ENCODE results near the gene GJB1. TPM values are rescaled to one million over a fixed set of nuclear protein-coding genes. Genes with fewer than 3 reads are reported as not detected.

Gene GJB1
- total and polyA plus RNA-seq, 2 donors (not counting 1 experiment from before 2014, with no cell fraction given): not detected

DNA sequence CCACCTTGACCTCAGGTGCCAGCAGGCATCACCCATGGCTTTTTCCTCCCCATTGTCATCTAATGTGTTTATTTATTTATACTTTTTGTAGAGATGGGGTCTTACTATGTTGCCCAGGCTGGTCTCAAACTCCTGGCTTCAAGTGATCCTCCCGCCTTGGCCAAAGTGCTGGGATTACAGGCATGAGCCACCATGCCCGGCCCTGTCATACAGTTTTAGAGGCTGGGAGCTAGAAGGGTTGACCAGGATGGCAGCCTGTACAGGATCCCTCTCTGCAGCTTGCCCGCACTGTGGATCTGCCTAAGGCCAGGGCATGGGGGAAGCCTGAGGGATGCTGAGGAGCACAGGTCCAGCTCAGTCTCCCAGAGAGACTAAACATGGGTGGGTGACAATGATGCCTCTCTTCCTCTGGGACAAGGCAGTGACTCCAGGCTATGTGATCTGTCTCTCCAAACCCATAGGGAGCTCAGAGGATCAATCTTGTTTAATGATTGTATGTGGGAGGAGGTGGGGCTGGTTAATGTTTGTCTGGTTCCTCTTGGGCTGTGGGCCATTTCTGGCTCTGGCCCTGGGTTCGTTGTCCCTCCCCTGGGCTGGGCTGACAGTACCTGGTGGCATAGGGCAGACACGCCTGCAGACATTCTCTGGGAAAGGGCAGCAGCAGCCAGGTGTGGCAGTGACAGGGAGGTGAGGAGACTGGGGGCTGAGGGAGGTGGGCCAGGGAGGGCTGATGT is 8.3 kb upstream of the GJB1 start:
- Histone ChIP-seq H3K4me3 (ENCODE audit: control extremely low read depth in 1 of 5, extremely low read depth in 1 of 5, insufficient read depth in 1 of 5, low read depth in 2 of 5, low read length in 4 of 5) (no peak overlapping the region), H3K9me3 (ENCODE audit: control extremely low read depth in 1 of 3, control insufficient read depth in 2 of 3, insufficient read depth in 1 of 3, low read length in 2 of 3) (no peaks in the 10 kb centered on the region), H3K27ac (ENCODE audit: low read length in 2 of 2) (no peak overlapping the region), H3K36me3 (replicated peaks in 1 of 2; ENCODE audit: control extremely low read depth in 1 of 2, control insufficient read depth in 1 of 2, extremely low read depth in 1 of 2, insufficient read depth in 2 of 2, low read length in 1 of 2) (no peaks in the 10 kb centered on the region), H3K4me1 (ENCODE audit: control insufficient read depth in 2 of 2, insufficient read depth in 2 of 2, low read length in 2 of 2) (no peaks in the 10 kb centered on the region), H3K79me2 (ENCODE audit: control insufficient read depth, insufficient read depth, low read length) (no peaks in the 10 kb centered on the region), H3K9ac (ENCODE audit: low read length) (no peak overlapping the region), H4K20me1 (ENCODE audit: control insufficient read depth, insufficient read depth, low read length, poor library complexity, severe bottlenecking) (no peaks in the 10 kb centered on the region), H3K27me3 (replicated peaks in 1 of 4; ENCODE audit: control extremely low read depth in 1 of 4, control insufficient read depth in 3 of 4, insufficient read depth in 4 of 4, low read length in 3 of 4) (no peaks in the 10 kb centered on the region), H3K4me2 (replicated peaks; ENCODE audit: low read depth, low read length, poor library complexity, severe bottlenecking) (no peak overlapping the region), H2AFZ (ENCODE audit: insufficient read depth, low read depth, low read length, poor library complexity, severe bottlenecking) (no peak overlapping the region)
- CTCF ChIA-PET: interaction anchor here (0.5 kb wide), 1 partner anchor 100 kb away, joined by 4 read pairs; no protein-coding TSS in a partner anchor
- intact Hi-C loops (cut with micrococcal nuclease): no loop called here
- DNase-seq: no peak
- Mint-ChIP-seq H3K9me3 (ENCODE audit: insufficient read depth) (no peaks in the 10 kb centered on the region), H3K4me3 (no peak overlapping the region), H3K4me1 (no peaks in the 10 kb centered on the region), H3K27me3 (peaks cover 12% of the 10 kb centered on the region), H3K27ac (no peak overlapping the region)
- 92% methylated on average over 2 of the region's 5 CpGs for WGBS (ENCODE audit: insufficient coverage)
- TF ChIP-seq, protein P1, sequence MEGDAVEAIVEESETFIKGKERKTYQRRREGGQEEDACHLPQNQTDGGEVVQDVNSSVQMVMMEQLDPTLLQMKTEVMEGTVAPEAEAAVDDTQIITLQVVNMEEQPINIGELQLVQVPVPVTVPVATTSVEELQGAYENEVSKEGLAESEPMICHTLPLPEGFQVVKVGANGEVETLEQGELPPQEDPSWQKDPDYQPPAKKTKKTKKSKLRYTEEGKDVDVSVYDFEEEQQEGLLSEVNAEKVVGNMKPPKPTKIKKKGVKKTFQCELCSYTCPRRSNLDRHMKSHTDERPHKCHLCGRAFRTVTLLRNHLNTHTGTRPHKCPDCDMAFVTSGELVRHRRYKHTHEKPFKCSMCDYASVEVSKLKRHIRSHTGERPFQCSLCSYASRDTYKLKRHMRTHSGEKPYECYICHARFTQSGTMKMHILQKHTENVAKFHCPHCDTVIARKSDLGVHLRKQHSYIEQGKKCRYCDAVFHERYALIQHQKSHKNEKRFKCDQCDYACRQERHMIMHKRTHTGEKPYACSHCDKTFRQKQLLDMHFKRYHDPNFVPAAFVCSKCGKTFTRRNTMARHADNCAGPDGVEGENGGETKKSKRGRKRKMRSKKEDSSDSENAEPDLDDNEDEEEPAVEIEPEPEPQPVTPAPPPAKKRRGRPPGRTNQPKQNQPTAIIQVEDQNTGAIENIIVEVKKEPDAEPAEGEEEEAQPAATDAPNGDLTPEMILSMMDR (IDR thresholded peaks at IDR 0.05): no peak
- no peak for TF ChIP-seq EZH2 (IDR thresholded peaks at IDR 0.05; ENCODE audit: borderline replicate concordance, insufficient read depth, low read depth, low read length, poor library complexity, severe bottlenecking)
- POLR2A ChIA-PET: no interaction called here
- no peak for ATAC-seq (ENCODE audit: low read depth)

DNA sequence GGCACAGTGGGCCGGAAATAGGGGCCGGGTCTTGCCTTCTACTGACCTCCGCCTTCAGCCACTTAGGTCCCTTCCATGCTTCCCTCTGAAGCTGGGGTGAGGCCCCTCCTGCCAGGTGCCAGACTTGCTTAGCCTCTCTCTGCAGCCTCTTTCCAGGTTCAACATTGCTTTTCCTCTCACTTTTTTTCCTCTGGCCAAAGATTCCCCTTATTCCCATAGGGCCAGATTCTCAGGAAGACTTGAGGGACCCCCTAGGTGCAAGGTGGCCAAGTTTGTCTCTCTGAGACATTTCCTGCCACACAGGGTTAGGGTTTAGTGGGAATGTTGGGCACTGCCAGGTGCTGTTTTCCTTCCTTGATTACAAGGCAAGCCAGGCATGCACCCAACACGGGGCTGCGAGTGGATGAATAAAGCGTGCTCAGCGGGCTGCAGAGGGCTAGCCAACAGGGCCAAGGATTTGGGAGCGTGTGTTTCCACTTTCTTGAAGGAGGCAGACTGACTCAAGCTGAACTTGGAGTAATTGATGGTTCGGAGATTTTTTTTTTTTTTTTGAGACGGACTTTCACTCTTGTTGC is 7.6 kb upstream of the GJB1 start:
- TF ChIP-seq, protein P1 (IDR thresholded peaks at IDR 0.05): no peak
- no peak for TF ChIP-seq EZH2 (IDR thresholded peaks at IDR 0.05; ENCODE audit: borderline replicate concordance, insufficient read depth, low read depth, low read length, poor library complexity, severe bottlenecking)
- no peak for ATAC-seq (ENCODE audit: low read depth)
- H2AFZ ChIP-seq (ENCODE audit: insufficient read depth, low read depth, low read length, poor library complexity, severe bottlenecking): no peak overlapping the region
- no peak overlapping the region for H3K4me2 ChIP-seq (replicated peaks; ENCODE audit: low read depth, low read length, poor library complexity, severe bottlenecking)
- ChIA-PET CTCF (no interaction called here), POLR2A (interaction anchor here (0.6 kb wide), 1 partner anchor 129 kb away, joined by 3 read pairs; no protein-coding TSS in a partner anchor)
- no peak overlapping the region for H3K27ac ChIP-seq (ENCODE audit: low read length in 2 of 2)
- H3K4me3 ChIP-seq (ENCODE audit: control extremely low read depth in 1 of 5, extremely low read depth in 1 of 5, insufficient read depth in 1 of 5, low read depth in 2 of 5, low read length in 4 of 5): no peak overlapping the region
- H3K27me3 Mint-ChIP-seq: peaks cover 12% of the 10 kb centered on the region
- H3K27ac Mint-ChIP-seq: no peak overlapping the region
- 85% methylated on average over 4 of the region's 10 CpGs for WGBS (ENCODE audit: insufficient coverage)
- no peak overlapping the region for H3K9ac ChIP-seq (ENCODE audit: low read length)
- intact Hi-C loops (cut with micrococcal nuclease): no loop called here
- no peaks in the 10 kb centered on the region for H3K27me3 ChIP-seq (replicated peaks in 1 of 4; ENCODE audit: control extremely low read depth in 1 of 4, control insufficient read depth in 3 of 4, insufficient read depth in 4 of 4, low read length in 3 of 4)
- no peaks in the 10 kb centered on the region for H4K20me1 ChIP-seq (ENCODE audit: control insufficient read depth, insufficient read depth, low read length, poor library complexity, severe bottlenecking)
- H3K4me1 ChIP-seq (ENCODE audit: control insufficient read depth in 2 of 2, insufficient read depth in 2 of 2, low read length in 2 of 2): no peaks in the 10 kb centered on the region
- H3K36me3 ChIP-seq (replicated peaks in 1 of 2; ENCODE audit: control extremely low read depth in 1 of 2, control insufficient read depth in 1 of 2, extremely low read depth in 1 of 2, insufficient read depth in 2 of 2, low read length in 1 of 2): no peaks in the 10 kb centered on the region
- H3K4me1 Mint-ChIP-seq: no peaks in the 10 kb centered on the region
- H3K4me3 Mint-ChIP-seq: no peak overlapping the region
- no peaks in the 10 kb centered on the region for H3K9me3 Mint-ChIP-seq (ENCODE audit: insufficient read depth)
- DNase-seq: no peak
- H3K79me2 ChIP-seq (ENCODE audit: control insufficient read depth, insufficient read depth, low read length): no peaks in the 10 kb centered on the region
- H3K9me3 ChIP-seq (ENCODE audit: control extremely low read depth in 1 of 3, control insufficient read depth in 2 of 3, insufficient read depth in 1 of 3, low read length in 2 of 3): no peaks in the 10 kb centered on the region
